Measurements from ENCODE around the gene RUNX3. TPM values are rescaled to one million over a fixed set of nuclear protein-coding genes. Genes with fewer than 3 reads are reported as not detected.
"Not testable (repeated sequence)": the region's sequence is repeated elsewhere in the genome, so short reads cannot be mapped to it uniquely, and the experiment has no call there.

Gene RUNX3
- polyA plus RNA-seq (2013, experiment 1 of 2; ENCODE audit: insufficient read length): 25.2 TPM
- 19.8 TPM for polyA plus RNA-seq (2013, experiment 2 of 2; ENCODE audit: insufficient read length)

GRCh38 chr1:24930260-24931145 is at the start of gene RUNX3:
RUNX3 (minus strand) TSS chr1:24930276; CDS start chr1:24929868, 408 bp downstream.
- peak; percentile 83 for DNase-seq

- not testable (repeated sequence) for DNase-seq
Measured at GRCh38 chr1:24979232-24979631, 49.2 kb upstream of the RUNX3 start.

GRCh38 chr1:24978383-24979032 is 48.4 kb upstream of the RUNX3 start:
- DNase-seq: no peak

- DNase-seq: no peak
Measured at GRCh38 chr1:24975391-24975790, 45.3 kb upstream of the RUNX3 start.

GRCh38 chr1:24973315-24973714 is 43.2 kb upstream of the RUNX3 start:
- DNase-seq: no peak

GRCh38 chr1:24972915-24973242 is 42.8 kb upstream of the RUNX3 start:
- DNase-seq: no peak

- DNase-seq: peak; percentile 15
Measured at GRCh38 chr1:24972221-24972914, 42.3 kb upstream of the RUNX3 start.

- peak; percentile 45 for DNase-seq
Measured at GRCh38 chr1:24970926-24971875, 41.1 kb upstream of the RUNX3 start.

GRCh38 chr1:24970399-24970753 is 40.3 kb upstream of the RUNX3 start:
- peak; percentile 57 for DNase-seq

GRCh38 chr1:24969596-24970398 is 39.7 kb upstream of the RUNX3 start:
- DNase-seq: no peak

GRCh38 chr1:24968941-24969585 is 39.0 kb upstream of the RUNX3 start:
- DNase-seq: no peak

GRCh38 chr1:24967962-24968361 is 37.9 kb upstream of the RUNX3 start:
- no peak for DNase-seq

- no peak for DNase-seq
Measured at GRCh38 chr1:24967555-24967954, 37.5 kb upstream of the RUNX3 start.

- DNase-seq: peak; percentile 78
Measured at GRCh38 chr1:24966724-24967346, 36.8 kb upstream of the RUNX3 start.

- peak; percentile 15 for DNase-seq
Measured at GRCh38 chr1:24966121-24966723, 36.1 kb upstream of the RUNX3 start.

GRCh38 chr1:24965571-24965930 is 35.5 kb upstream of the RUNX3 start:
- DNase-seq: no peak

GRCh38 chr1:24964811-24965570 is 34.9 kb upstream of the RUNX3 start:
- peak; percentile 92 for DNase-seq

- no peak for DNase-seq
Measured at GRCh38 chr1:24963943-24964693, 34.0 kb upstream of the RUNX3 start.

Data from fibroblast of skin of back (primary cell).